ENCODE measurements around the gene TSPAN4. TPM values are rescaled to one million over a fixed set of nuclear protein-coding genes. Genes with fewer than 3 reads are reported as not detected.

TSPAN4 gene
- total and polyA plus RNA-seq, 12 donors: 22.2 to 66.5 (median 29.5) TPM

GRCh38 chr11:811446-812245 is 31.0 kb upstream of the TSPAN4 start:
- H3K36me3 ChIP-seq: peaks cover 0 to 44% (median 23%) of the 10 kb centered on the region in 9 donors
- 60 to 66% methylated on average over 14 of the region's 14 CpGs for WGBS, 2 donors
- no peaks in the 10 kb centered on the region for H3K27me3 ChIP-seq
- H3K9me3 ChIP-seq: no peaks in the 10 kb centered on the region
- H3K27ac ChIP-seq: peak overlapping the region in 1 of 10 donors; percentile 96
- H3K4me1 ChIP-seq: peaks cover 4 to 35% (median 28%) of the 10 kb centered on the region in 9 donors
- H3K4me3 ChIP-seq: peak overlapping the region in 4 of 10 donors; percentile 8 to 99 (median 94)
- TF ChIP-seq CTCF (IDR thresholded peaks at IDR 0.05): peak in 3 of 9 donors; percentile 18 to 27 (median 20)
- intact Hi-C loops (cut with DNase I): no loop called here
- ATAC-seq (no peak), DNase-seq (no peak)

GRCh38 chr11:812390-812789 is 30.3 kb upstream of the TSPAN4 start:
- Histone ChIP-seq H3K27ac (no peak overlapping the region), H3K4me3 (no peak overlapping the region), H3K36me3 (peaks cover 0 to 44% (median 23%) of the 10 kb centered on the region in 9 donors), H3K9me3 (no peaks in the 10 kb centered on the region), H3K4me1 (peaks cover 4 to 35% (median 28%) of the 10 kb centered on the region in 9 donors), H3K27me3 (no peaks in the 10 kb centered on the region)
- 80 to 94% methylated on average over 3 of the region's 3 CpGs for WGBS, 2 donors
- no peak for DNase-seq
- ATAC-seq: no peak
- no peak for TF ChIP-seq CTCF (IDR thresholded peaks at IDR 0.05)
- intact Hi-C loops (cut with DNase I): no loop called here

- intact Hi-C loops (cut with DNase I): no loop called here
- 92% methylated on average over 6 of the region's 6 CpGs for WGBS, 2 donors
- peaks cover 4 to 30% (median 26%) of the 10 kb centered on the region in 9 donors for H3K4me1 ChIP-seq
- TF ChIP-seq CTCF (IDR thresholded peaks at IDR 0.05): no peak
- peaks cover 0 to 44% (median 23%) of the 10 kb centered on the region in 9 donors for H3K36me3 ChIP-seq
- no peak overlapping the region for H3K27ac ChIP-seq
- H3K4me3 ChIP-seq: no peak overlapping the region
- no peak for DNase-seq
- no peak for ATAC-seq
- no peaks in the 10 kb centered on the region for H3K27me3 ChIP-seq
- H3K9me3 ChIP-seq: no peaks in the 10 kb centered on the region
Measured at GRCh38 chr11:813072-813455, 29.6 kb upstream of the TSPAN4 start.

- WGBS, 2 donors: 84% methylated on average over 9 of the region's 9 CpGs
- no peaks in the 10 kb centered on the region for H3K27me3 ChIP-seq
- ATAC-seq: no peak
- H3K36me3 ChIP-seq: peaks cover 0 to 44% (median 23%) of the 10 kb centered on the region in 9 donors
- no peak for TF ChIP-seq CTCF (IDR thresholded peaks at IDR 0.05)
- DNase-seq: no peak
- intact Hi-C loops (cut with DNase I): no loop called here
- H3K9me3 ChIP-seq: no peaks in the 10 kb centered on the region
- H3K27ac ChIP-seq: no peak overlapping the region
- H3K4me3 ChIP-seq: no peak overlapping the region
- H3K4me1 ChIP-seq: peaks cover 4 to 27% (median 22%) of the 10 kb centered on the region in 9 donors
Measured at GRCh38 chr11:813456-814096, 29.1 kb upstream of the TSPAN4 start.

Measured in heart right ventricle (tissue), 16 donors.